ENCODE results near the gene ANXA4. TPM values are rescaled to one million over a fixed set of nuclear protein-coding genes. Genes with fewer than 3 reads are reported as not detected.
A peak's percentile ranks its signal among the peaks of the same experiment; 100 is the strongest.
"Not testable (repeated sequence)": the region's sequence is repeated elsewhere in the genome, so short reads cannot be mapped to it uniquely, and the experiment has no call there.

ANXA4 gene
- total RNA-seq, 1 experiment from 2014 or later = 18.2 TPM

GRCh38 chr2:69830045-69830905 lies 88.3 kb downstream of the ANXA4 start:
- Histone ChIP-seq H3K36me3 (peaks cover 23% of the 10 kb centered on the region), H3K27ac (peak overlapping the region; percentile 15), H3K9me3 (replicated peaks) (no peaks in the 10 kb centered on the region), H3K4me1 (replicated peaks) (peaks cover 42% of the 10 kb centered on the region), H3K4me3 (peak overlapping the region; percentile 78), H3K27me3 (replicated peaks) (no peaks in the 10 kb centered on the region)
- DNase-seq (ENCODE audit: low read depth in 1 of 2, low spot score in 2 of 2) = peak; percentile 55 to 57

DNA sequence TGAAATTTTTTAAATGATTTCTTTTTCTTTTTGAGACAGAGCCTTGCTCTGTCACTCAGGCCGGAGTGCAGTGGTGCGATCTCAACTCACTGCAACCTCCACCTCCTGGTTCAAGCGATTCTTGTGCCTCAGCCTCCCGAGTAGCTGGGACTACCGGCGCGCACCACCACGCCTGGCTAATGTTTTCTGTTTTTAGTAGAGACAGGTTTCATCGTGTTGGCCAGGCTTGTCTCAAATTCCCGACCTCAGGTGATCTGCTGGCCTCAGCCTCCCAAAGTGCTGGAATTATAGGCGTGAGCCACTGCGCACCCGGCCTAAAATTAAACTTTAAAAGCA lies 88.9 kb downstream of the ANXA4 start:
- H3K27me3 ChIP-seq (replicated peaks); H3K9me3 ChIP-seq (replicated peaks); DNase-seq (ENCODE audit: low read depth in 1 of 2, low spot score in 2 of 2): not testable (repeated sequence)
- peak overlapping the region; percentile 78 for H3K4me3 ChIP-seq
- H3K4me1 ChIP-seq (replicated peaks) = peaks cover 47% of the 10 kb centered on the region
- H3K36me3 ChIP-seq = peaks cover 23% of the 10 kb centered on the region
- H3K27ac ChIP-seq = peak overlapping the region; percentile 38; the same call in 1 of the 2 replicates

- Histone ChIP-seq H3K36me3 (peaks cover 23% of the 10 kb centered on the region), H3K27me3 (replicated peaks) (no peaks in the 10 kb centered on the region), H3K27ac (peak overlapping the region; percentile 51), H3K9me3 (replicated peaks) (no peaks in the 10 kb centered on the region), H3K4me1 (replicated peaks) (peaks cover 47% of the 10 kb centered on the region), H3K4me3 (no peak overlapping the region; the same call in 1 of the 2 replicates)
- DNase-seq (ENCODE audit: low read depth in 1 of 2, low spot score in 2 of 2) = peak; percentile 75 to 86
Observed at GRCh38 chr2:69831354-69831905, 89.5 kb downstream of the ANXA4 start.

GRCh38 chr2:69833752-69834151 lies 91.8 kb downstream of the ANXA4 start:
- Histone ChIP-seq H3K27me3 (replicated peaks) (no peaks in the 10 kb centered on the region), H3K9me3 (replicated peaks) (no peaks in the 10 kb centered on the region), H3K36me3 (peaks cover 27% of the 10 kb centered on the region), H3K4me3 (no peak overlapping the region), H3K4me1 (replicated peaks) (peaks cover 44% of the 10 kb centered on the region), H3K27ac (no peak overlapping the region)
- DNase-seq (ENCODE audit: low read depth in 1 of 2, low spot score in 2 of 2) = no peak

DNA sequence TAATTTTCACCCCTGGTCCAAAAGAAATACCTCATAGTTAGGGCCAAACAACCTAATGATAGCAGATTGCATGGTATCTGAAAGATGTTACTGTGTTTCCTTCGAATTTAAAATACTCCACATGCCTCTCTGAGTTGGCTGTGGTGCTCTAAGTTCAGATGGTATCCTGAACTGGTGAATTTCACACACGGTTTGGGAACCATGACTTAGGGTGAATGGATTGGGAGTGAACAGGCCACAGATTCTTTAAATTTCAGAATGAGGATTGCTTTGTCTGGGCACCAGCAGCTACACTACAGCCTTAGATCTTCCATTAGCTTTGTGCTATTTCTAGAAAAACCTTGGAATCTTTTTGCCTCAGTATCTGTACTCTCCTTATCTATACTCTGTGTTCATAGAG lies 93.7 kb downstream of the ANXA4 start:
- Histone ChIP-seq H3K36me3 (peaks cover 30% of the 10 kb centered on the region), H3K9me3 (replicated peaks) (no peaks in the 10 kb centered on the region), H3K27ac (no peak overlapping the region), H3K27me3 (replicated peaks) (no peaks in the 10 kb centered on the region), H3K4me3 (no peak overlapping the region), H3K4me1 (replicated peaks) (peaks cover 35% of the 10 kb centered on the region)
- DNase-seq (ENCODE audit: low read depth in 1 of 2, low spot score in 2 of 2) = no peak

- Histone ChIP-seq H3K27ac (no peak overlapping the region), H3K4me1 (replicated peaks) (peaks cover 29% of the 10 kb centered on the region), H3K4me3 (no peak overlapping the region), H3K9me3 (replicated peaks) (no peaks in the 10 kb centered on the region), H3K36me3 (peaks cover 31% of the 10 kb centered on the region), H3K27me3 (replicated peaks) (no peaks in the 10 kb centered on the region)
- DNase-seq (ENCODE audit: low read depth in 1 of 2, low spot score in 2 of 2) = no peak
Observed at GRCh38 chr2:69836316-69836715, 94.4 kb downstream of the ANXA4 start.

DNA sequence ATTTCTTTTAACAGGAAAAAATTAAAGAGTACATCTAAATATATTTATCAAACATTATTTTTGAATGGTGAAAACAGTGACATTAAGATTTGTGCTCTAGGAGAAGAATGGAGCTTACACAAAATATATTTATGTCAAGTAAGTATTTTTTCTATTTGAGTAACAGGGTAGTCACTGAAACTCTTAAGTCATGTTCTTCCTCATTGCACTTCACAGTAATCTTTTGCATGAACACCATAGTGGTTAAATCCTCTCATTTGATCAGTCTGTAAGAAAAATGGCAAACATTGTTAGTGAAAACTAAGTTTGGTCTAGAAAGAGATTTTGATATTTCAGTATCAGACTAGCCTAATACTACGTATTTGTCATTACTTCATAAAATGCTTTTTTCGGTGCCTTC lies 95.6 kb downstream of the ANXA4 start:
- Histone ChIP-seq H3K27ac (no peak overlapping the region), H3K4me1 (replicated peaks) (peaks cover 18% of the 10 kb centered on the region), H3K9me3 (replicated peaks) (no peaks in the 10 kb centered on the region), H3K27me3 (replicated peaks) (no peaks in the 10 kb centered on the region), H3K36me3 (peaks cover 25% of the 10 kb centered on the region), H3K4me3 (no peak overlapping the region)
- no peak for DNase-seq (ENCODE audit: low read depth in 1 of 2, low spot score in 2 of 2)

DNA sequence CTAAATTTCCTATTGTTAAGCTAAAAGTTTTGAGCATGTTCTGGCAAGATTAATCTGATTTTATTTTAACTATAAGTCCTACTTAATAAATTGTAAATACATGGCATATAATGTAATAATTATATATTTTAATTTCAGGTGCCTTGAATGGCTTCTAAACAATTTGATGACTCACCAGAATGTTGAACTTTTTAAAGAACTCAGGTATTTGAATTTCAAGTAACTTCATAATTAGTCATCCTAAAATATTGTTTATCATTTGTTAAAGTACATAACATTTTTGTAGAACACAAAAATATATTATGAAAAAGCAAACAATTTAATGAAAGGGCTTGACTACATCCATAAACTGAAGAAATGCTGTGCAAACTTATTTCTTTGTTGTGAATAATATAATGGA lies 102.1 kb downstream of the ANXA4 start:
- Histone ChIP-seq H3K9me3 (replicated peaks) (no peaks in the 10 kb centered on the region), H3K4me1 (replicated peaks) (no peaks in the 10 kb centered on the region), H3K27me3 (replicated peaks) (no peaks in the 10 kb centered on the region), H3K36me3 (peaks cover 28% of the 10 kb centered on the region), H3K4me3 (no peak overlapping the region), H3K27ac (no peak overlapping the region)
- no peak for DNase-seq (ENCODE audit: low read depth in 1 of 2, low spot score in 2 of 2)

GRCh38 chr2:69844560-69844959 lies 102.6 kb downstream of the ANXA4 start:
- Histone ChIP-seq H3K36me3 (peaks cover 27% of the 10 kb centered on the region), H3K4me1 (replicated peaks) (no peaks in the 10 kb centered on the region), H3K27me3 (replicated peaks) (no peaks in the 10 kb centered on the region), H3K27ac (no peak overlapping the region), H3K9me3 (replicated peaks) (no peaks in the 10 kb centered on the region), H3K4me3 (no peak overlapping the region)
- DNase-seq (ENCODE audit: low read depth in 1 of 2, low spot score in 2 of 2) = no peak

DNA sequence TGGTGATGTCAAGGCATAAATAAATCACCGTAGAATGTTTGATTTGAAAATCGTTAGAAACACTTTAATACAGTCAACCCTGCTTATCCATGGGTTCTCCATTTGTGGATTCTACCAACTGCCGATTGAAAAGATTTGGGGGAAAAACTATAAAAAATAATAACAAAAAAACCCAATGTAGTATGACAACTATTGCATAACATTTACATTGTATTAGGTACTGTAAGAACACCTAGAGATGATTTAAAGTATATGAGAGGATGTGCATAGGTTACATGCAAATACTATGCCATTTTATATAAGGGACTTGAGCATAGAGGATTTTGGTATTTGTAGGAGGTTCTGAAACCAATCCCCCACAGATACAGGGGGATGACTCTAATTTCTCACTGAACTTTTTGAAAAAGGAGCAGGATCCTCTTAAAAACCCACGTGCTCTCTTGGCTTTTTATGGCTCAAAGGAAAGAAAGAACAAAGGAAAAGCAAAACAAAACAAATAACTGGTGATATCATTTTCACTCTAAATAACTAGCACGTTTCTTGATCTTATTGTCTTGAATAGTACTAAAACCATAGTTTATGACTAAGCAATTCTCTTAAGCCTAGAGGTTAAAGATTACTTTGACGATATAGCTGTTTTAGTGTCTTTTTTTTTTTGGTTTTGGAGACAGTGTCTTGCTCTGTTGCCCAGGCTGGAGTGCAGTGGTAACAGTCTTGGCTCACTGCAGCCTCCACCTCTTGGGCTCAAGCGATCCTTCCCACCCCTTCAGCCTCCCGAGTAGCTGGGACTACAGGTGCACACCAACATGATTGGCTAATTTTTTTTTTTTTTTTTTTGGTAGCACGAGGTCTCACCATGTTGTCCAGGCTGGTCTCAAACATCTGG lies 104.5 kb downstream of the ANXA4 start:
- peaks cover 32% of the 10 kb centered on the region for H3K36me3 ChIP-seq
- no peak for DNase-seq (ENCODE audit: low read depth in 1 of 2, low spot score in 2 of 2)
- H3K4me1 ChIP-seq (replicated peaks) = no peaks in the 10 kb centered on the region
- no peaks in the 10 kb centered on the region for H3K27me3 ChIP-seq (replicated peaks)
- no peak overlapping the region for H3K27ac ChIP-seq
- no peak overlapping the region for H3K4me3 ChIP-seq
- no peaks in the 10 kb centered on the region for H3K9me3 ChIP-seq (replicated peaks)

- H3K4me3 ChIP-seq = no peak overlapping the region
- H3K36me3 ChIP-seq = peaks cover 33% of the 10 kb centered on the region
- no peaks in the 10 kb centered on the region for H3K4me1 ChIP-seq (replicated peaks)
- no peak overlapping the region for H3K27ac ChIP-seq
- DNase-seq (ENCODE audit: low read depth in 1 of 2, low spot score in 2 of 2) = no peak
- no peaks in the 10 kb centered on the region for H3K9me3 ChIP-seq (replicated peaks)
- no peaks in the 10 kb centered on the region for H3K27me3 ChIP-seq (replicated peaks)
Observed at GRCh38 chr2:69847068-69847828, 105.3 kb downstream of the ANXA4 start.

DNA sequence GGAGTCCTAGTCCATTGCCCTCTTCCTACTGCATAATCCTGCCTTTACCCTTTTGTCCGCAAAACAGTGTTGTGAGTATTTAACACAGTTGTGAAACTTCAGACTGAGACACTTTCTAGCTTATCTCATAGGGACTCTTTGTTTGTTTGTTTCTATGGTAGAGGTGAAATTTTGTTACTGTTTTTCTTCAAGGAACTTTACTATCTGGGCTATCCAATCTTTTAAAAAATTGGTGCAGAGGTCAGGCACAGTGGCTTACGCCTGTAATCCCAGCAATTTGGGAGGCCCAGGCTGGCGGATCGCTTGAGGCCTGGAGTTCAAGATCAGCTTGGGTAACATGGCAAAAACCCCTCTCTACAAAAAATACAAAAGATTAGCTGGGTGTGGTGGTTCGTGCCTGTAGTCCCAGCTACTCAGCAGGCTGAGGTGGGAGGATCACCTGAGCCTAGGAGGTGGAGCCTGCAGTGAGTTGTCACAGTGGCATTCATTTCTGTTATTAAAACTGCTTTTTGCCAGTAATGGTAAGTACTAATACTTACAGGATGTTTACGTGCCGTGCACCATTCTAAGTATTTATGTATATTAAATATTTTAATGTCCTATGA lies 106.4 kb downstream of the ANXA4 start:
- no peak overlapping the region for H3K27ac ChIP-seq
- DNase-seq (ENCODE audit: low read depth in 1 of 2, low spot score in 2 of 2) = no peak
- no peak overlapping the region for H3K4me3 ChIP-seq
- no peaks in the 10 kb centered on the region for H3K27me3 ChIP-seq (replicated peaks)
- H3K9me3 ChIP-seq (replicated peaks) = no peaks in the 10 kb centered on the region
- peaks cover 38% of the 10 kb centered on the region for H3K36me3 ChIP-seq
- no peaks in the 10 kb centered on the region for H3K4me1 ChIP-seq (replicated peaks)

GRCh38 chr2:69858261-69858660 lies 116.3 kb downstream of the ANXA4 start:
- Histone ChIP-seq H3K27ac (no peak overlapping the region), H3K4me1 (replicated peaks) (no peaks in the 10 kb centered on the region), H3K9me3 (replicated peaks) (no peaks in the 10 kb centered on the region), H3K36me3 (peaks cover 29% of the 10 kb centered on the region), H3K4me3 (no peak overlapping the region), H3K27me3 (replicated peaks) (no peaks in the 10 kb centered on the region)
- no peak for DNase-seq (ENCODE audit: low read depth in 1 of 2, low spot score in 2 of 2)
